Naive thymus-derived CD8-positive, alpha-beta T cell (primary cell): ENCODE results near the gene GRIA1. TPM values are rescaled to one million over a fixed set of nuclear protein-coding genes. Genes with fewer than 3 reads are reported as not detected.

Experiments
- ATAC-seq, 2 donors: fragments of 150-1000 bp; cut with Tn5 transposase in 1 of 2; sonication (Bioruptor Pico), chemical (Tn5 transposase) in 1 of 2; 1 replicate in 1 of 2; 2 replicates in 1 of 2; pipeline ENCODE4 v1.10.0; 2021; ENCODE audit warnings: mild to moderate bottlenecking in 2 of 2, moderate library complexity in 2 of 2
- POLR2A ChIA-PET: fragments of 350-600 bp; sonication (Branson Sonifier 250); formaldehyde crosslinking; loops from one replicate; lab custom pipeline; 2021; ENCODE audit warnings: antibody characterized with exemption; lab: Charles Lee
- DNase-seq, 10 donors: peaks; one replicate each; pipeline versions ENCODE4 v3.0.0 to v3.0.0-alpha.2; 2020 to 2022
- H3K27ac Mint-ChIP-seq, 10 donors: one replicate each; pipeline ENCODE4 v1.8.0; 2020 to 2022; ENCODE audit warnings: mild to moderate bottlenecking in 10 of 10, mixed read lengths in 10 of 10, moderate library complexity in 4 of 10, inconsistent platforms in 1 of 10
- H3K27me3 Mint-ChIP-seq, 5 donors: one replicate each; pipeline ENCODE4 v1.8.0; 2021 to 2022; ENCODE audit warnings: mixed read lengths in 5 of 5
- H3K36me3 Mint-ChIP-seq, 3 donors: one replicate each; pipeline ENCODE4 v1.8.0; 2020 to 2022; ENCODE audit warnings: mixed read lengths in 3 of 3, mild to moderate bottlenecking in 2 of 3, inconsistent platforms in 1 of 3
- H3K4me1 Mint-ChIP-seq, 4 donors: one replicate each; pipeline ENCODE4 v1.8.0; 2021 to 2022; ENCODE audit warnings: mixed read lengths in 4 of 4
- H3K4me3 Mint-ChIP-seq, 10 donors: one replicate each; pipeline ENCODE4 v1.8.0; 2020 to 2022; ENCODE audit warnings: mild to moderate bottlenecking in 10 of 10, mixed read lengths in 10 of 10, moderate library complexity in 6 of 10, inconsistent platforms in 1 of 10
- H3K9me3 Mint-ChIP-seq, 9 donors: one replicate each; pipeline ENCODE4 v1.8.0; 2020 to 2022; ENCODE audit warnings: mixed read lengths in 9 of 9, mild to moderate bottlenecking in 3 of 9, inconsistent platforms in 1 of 9, moderate library complexity in 1 of 9
- polyA plus RNA-seq, 3 donors: library from polyadenylated mRNA; unstranded; fragments of 300-500 nt; fragmentation: Illumina TruSeq; gene quantifications; one replicate each; pipeline ENCODE4 v1.2.3, GENCODE V29; 2021
- total RNA-seq, 8 experiments: library from RNA in 2 of 8; stranded (reverse) in 2 of 8; gene quantifications; one replicate each; pipeline ENCODE4 v1.2.3 and lab custom pipeline; 2021 to 2026

GRIA1 gene
- total and polyA plus RNA-seq, 5 experiments from 2014 or later, result not detected

- Mint-ChIP-seq H3K4me1 (no peaks in the 10 kb centered on the region), H3K9me3 (peaks cover 0 to 7% (median 0%) of the 10 kb centered on the region in 9 donors), H3K27me3 (peaks cover 0 to 3% (median 2%) of the 10 kb centered on the region in 5 donors), H3K36me3 (no peaks in the 10 kb centered on the region), H3K27ac (no peak overlapping the region), H3K4me3 (no peak overlapping the region)
- no peak for ATAC-seq
- POLR2A ChIA-PET, result no interaction called here
- no peak for DNase-seq
Observed at GRCh38 chr5:153601377-153601776, 110.9 kb downstream of the GRIA1 start.

GRCh38 chr5:153605386-153605785, 114.9 kb downstream of the GRIA1 start:
- H3K27ac Mint-ChIP-seq, result no peak overlapping the region
- no peaks in the 10 kb centered on the region for H3K36me3 Mint-ChIP-seq
- POLR2A ChIA-PET, result no interaction called here
- DNase-seq (no peak), ATAC-seq (no peak)
- no peak overlapping the region for H3K4me3 Mint-ChIP-seq
- no peaks in the 10 kb centered on the region for H3K4me1 Mint-ChIP-seq
- H3K27me3 Mint-ChIP-seq, result peaks cover 0 to 2% (median 0%) of the 10 kb centered on the region in 5 donors
- H3K9me3 Mint-ChIP-seq, result peaks cover 0 to 7% (median 0%) of the 10 kb centered on the region in 9 donors

- POLR2A ChIA-PET, result no interaction called here
Observed at GRCh38 chr5:153610009-153610408, 119.5 kb downstream of the GRIA1 start.

GRCh38 chr5:153610811-153611210, 120.3 kb downstream of the GRIA1 start:
- Mint-ChIP-seq H3K27ac (no peak overlapping the region), H3K27me3 (peaks cover 2 to 15% (median 5%) of the 10 kb centered on the region in 5 donors), H3K4me1 (no peaks in the 10 kb centered on the region), H3K9me3 (peaks cover 0 to 2% (median 0%) of the 10 kb centered on the region in 9 donors), H3K36me3 (no peaks in the 10 kb centered on the region), H3K4me3 (no peak overlapping the region)
- POLR2A ChIA-PET, result no interaction called here
- DNase-seq, result no peak
- ATAC-seq, result no peak

More at GRCh38 chr5:153610009-153610408, 119.5 kb downstream of the GRIA1 start:
- H3K36me3 Mint-ChIP-seq, result no peaks in the 10 kb centered on the region
- ATAC-seq (no peak), DNase-seq (no peak)
- peaks cover 2 to 15% (median 5%) of the 10 kb centered on the region in 5 donors for H3K27me3 Mint-ChIP-seq
- no peaks in the 10 kb centered on the region for H3K4me1 Mint-ChIP-seq
- H3K4me3 Mint-ChIP-seq, result no peak overlapping the region
- H3K9me3 Mint-ChIP-seq, result peaks cover 0 to 2% (median 0%) of the 10 kb centered on the region in 9 donors
- no peak overlapping the region for H3K27ac Mint-ChIP-seq

- H3K36me3 Mint-ChIP-seq, result no peaks in the 10 kb centered on the region
- POLR2A ChIA-PET, result no interaction called here
- H3K4me3 Mint-ChIP-seq, result no peak overlapping the region
- H3K27ac Mint-ChIP-seq, result no peak overlapping the region
- peaks cover 0 to 2% (median 0%) of the 10 kb centered on the region in 9 donors for H3K9me3 Mint-ChIP-seq
- peaks cover 2 to 15% (median 5%) of the 10 kb centered on the region in 5 donors for H3K27me3 Mint-ChIP-seq
- ATAC-seq, result no peak
- no peaks in the 10 kb centered on the region for H3K4me1 Mint-ChIP-seq
- no peak for DNase-seq
Observed at GRCh38 chr5:153613144-153613543, 122.7 kb downstream of the GRIA1 start.

GRCh38 chr5:153613672-153614071, 123.2 kb downstream of the GRIA1 start:
- DNase-seq (no peak), ATAC-seq (no peak)
- H3K9me3 Mint-ChIP-seq, result no peaks in the 10 kb centered on the region
- H3K27me3 Mint-ChIP-seq, result peaks cover 0 to 15% (median 5%) of the 10 kb centered on the region in 5 donors
- no peaks in the 10 kb centered on the region for H3K36me3 Mint-ChIP-seq
- no peak overlapping the region for H3K27ac Mint-ChIP-seq
- H3K4me3 Mint-ChIP-seq, result no peak overlapping the region
- no peaks in the 10 kb centered on the region for H3K4me1 Mint-ChIP-seq
- POLR2A ChIA-PET, result no interaction called here

- POLR2A ChIA-PET, result no interaction called here
- Mint-ChIP-seq H3K27me3 (peaks cover 0 to 20% (median 4%) of the 10 kb centered on the region in 5 donors), H3K36me3 (peaks cover 0 to 2% (median 0%) of the 10 kb centered on the region in 3 donors), H3K9me3 (peaks cover 0 to 3% (median 0%) of the 10 kb centered on the region in 9 donors), H3K4me1 (no peaks in the 10 kb centered on the region), H3K4me3 (no peak overlapping the region), H3K27ac (no peak overlapping the region)
- ATAC-seq, result no peak
- no peak for DNase-seq
Observed at GRCh38 chr5:153617190-153617589, 126.7 kb downstream of the GRIA1 start.

- POLR2A ChIA-PET, result no interaction called here
- Mint-ChIP-seq H3K36me3 (peaks cover 0 to 2% (median 0%) of the 10 kb centered on the region in 3 donors), H3K4me3 (no peak overlapping the region), H3K27ac (no peak overlapping the region), H3K4me1 (no peaks in the 10 kb centered on the region), H3K27me3 (peaks cover 0 to 20% (median 4%) of the 10 kb centered on the region in 5 donors), H3K9me3 (peaks cover 0 to 3% (median 0%) of the 10 kb centered on the region in 9 donors)
- DNase-seq (no peak), ATAC-seq (no peak)
Observed at GRCh38 chr5:153618307-153618706, 127.8 kb downstream of the GRIA1 start.

- Mint-ChIP-seq H3K4me3 (no peak overlapping the region), H3K27ac (no peak overlapping the region), H3K36me3 (peaks cover 0 to 2% (median 0%) of the 10 kb centered on the region in 3 donors), H3K27me3 (peaks cover 0 to 16% (median 2%) of the 10 kb centered on the region in 5 donors), H3K9me3 (peaks cover 0 to 3% (median 0%) of the 10 kb centered on the region in 9 donors), H3K4me1 (no peaks in the 10 kb centered on the region)
- POLR2A ChIA-PET, result no interaction called here
- DNase-seq (no peak), ATAC-seq (no peak)
Observed at GRCh38 chr5:153618867-153619266, 128.4 kb downstream of the GRIA1 start.

- H3K36me3 Mint-ChIP-seq, result peaks cover 0 to 2% (median 0%) of the 10 kb centered on the region in 3 donors
- POLR2A ChIA-PET, result no interaction called here
- H3K27ac Mint-ChIP-seq, result no peak overlapping the region
- DNase-seq, result no peak
- no peaks in the 10 kb centered on the region for H3K4me1 Mint-ChIP-seq
- peaks cover 0 to 20% (median 2%) of the 10 kb centered on the region in 5 donors for H3K27me3 Mint-ChIP-seq
- H3K9me3 Mint-ChIP-seq, result peaks cover 0 to 3% (median 0%) of the 10 kb centered on the region in 9 donors
- ATAC-seq, result no peak
- H3K4me3 Mint-ChIP-seq, result no peak overlapping the region
Observed at GRCh38 chr5:153619771-153620170, 129.3 kb downstream of the GRIA1 start.

- POLR2A ChIA-PET, result no interaction called here
- ATAC-seq (no peak), DNase-seq (no peak)
- H3K27me3 Mint-ChIP-seq, result peaks cover 0 to 27% (median 6%) of the 10 kb centered on the region in 5 donors
- H3K9me3 Mint-ChIP-seq, result peaks cover 0 to 3% (median 0%) of the 10 kb centered on the region in 9 donors
- H3K4me3 Mint-ChIP-seq, result no peak overlapping the region
- H3K27ac Mint-ChIP-seq, result no peak overlapping the region
- peaks cover 0 to 2% (median 0%) of the 10 kb centered on the region in 3 donors for H3K36me3 Mint-ChIP-seq
- no peaks in the 10 kb centered on the region for H3K4me1 Mint-ChIP-seq
Observed at GRCh38 chr5:153623124-153623523, 132.7 kb downstream of the GRIA1 start.

GRCh38 chr5:153623751-153624450, 133.4 kb downstream of the GRIA1 start:
- Mint-ChIP-seq H3K36me3 (peaks cover 0 to 2% (median 0%) of the 10 kb centered on the region in 3 donors), H3K4me3 (no peak overlapping the region), H3K9me3 (peaks cover 0 to 3% (median 0%) of the 10 kb centered on the region in 9 donors), H3K27me3 (peaks cover 0 to 27% (median 6%) of the 10 kb centered on the region in 5 donors), H3K27ac (no peak overlapping the region), H3K4me1 (no peaks in the 10 kb centered on the region)
- no peak for ATAC-seq
- POLR2A ChIA-PET, result no interaction called here
- DNase-seq, result no peak

- Mint-ChIP-seq H3K27me3 (peaks cover 0 to 22% (median 6%) of the 10 kb centered on the region in 5 donors), H3K9me3 (peaks cover 0 to 2% (median 0%) of the 10 kb centered on the region in 9 donors), H3K27ac (no peak overlapping the region), H3K36me3 (no peaks in the 10 kb centered on the region), H3K4me3 (no peak overlapping the region), H3K4me1 (no peaks in the 10 kb centered on the region)
- POLR2A ChIA-PET, result no interaction called here
- DNase-seq (no peak), ATAC-seq (no peak)
Observed at GRCh38 chr5:153624451-153624765, 133.9 kb downstream of the GRIA1 start.
